Spleen (tissue), 11 donors: ENCODE measurements around the gene CCDC83. TPM values are rescaled to one million over a fixed set of nuclear protein-coding genes. Genes with fewer than 3 reads are reported as not detected.
A peak's percentile ranks its signal among the peaks of the same experiment; 100 is the strongest.

Source experiments
- DNase-seq: peaks from one replicate; pipeline ENCODE4 v3.0.0-alpha.2; 2020
- H3K27ac ChIP-seq, 8 donors: fragments of 200-600 bp; sonication (generic) in 7 of 8; 1 replicate in 4 of 8; 2 replicates in 4 of 8; pipeline versions ENCODE4 v1.5.0 to v1.8.0; 2016 to 2021; ENCODE audit warnings: inconsistent platforms in 4 of 8, mild to moderate bottlenecking in 4 of 8, moderate library complexity in 1 of 8
- H3K27me3 ChIP-seq, 7 donors: fragments of 200-600 bp; sonication (generic) in 6 of 7; replicated peaks in 1 of 7; 1 replicate in 4 of 7; 2 replicates in 3 of 7; pipeline versions ENCODE4 v1.5.0 to v1.8.0; 2016 to 2021; ENCODE audit warnings: inconsistent platforms in 3 of 7, mild to moderate bottlenecking in 1 of 7
- H3K36me3 ChIP-seq, 6 donors: fragments of 200-600 bp; sonication (generic) in 5 of 6; 1 replicate in 4 of 6; 2 replicates in 2 of 6; pipeline versions ENCODE4 v1.5.0 to v1.8.0; 2016 to 2021; ENCODE audit warnings: inconsistent platforms in 2 of 6
- H3K4me1 ChIP-seq, 6 donors: fragments of 200-600 bp; sonication (generic) in 5 of 6; 1 replicate in 3 of 6; 2 replicates in 3 of 6; pipeline versions ENCODE4 v1.5.0 to v1.8.0; 2016 to 2021; ENCODE audit warnings: inconsistent platforms in 3 of 6
- H3K4me3 ChIP-seq, 8 donors: fragments of 200-600 bp; sonication (generic) in 7 of 8; 1 replicate in 4 of 8; 2 replicates in 4 of 8; pipeline versions ENCODE4 v1.5.0 to v1.8.0; 2016 to 2021; ENCODE audit warnings: inconsistent platforms in 4 of 8, mild to moderate bottlenecking in 4 of 8, moderate library complexity in 2 of 8
- H3K9me3 ChIP-seq, 8 donors: fragments of 200-600 bp; sonication (generic) in 7 of 8; 1 replicate in 4 of 8; 2 replicates in 4 of 8; pipeline versions ENCODE4 v1.5.0 to v1.8.0; 2016 to 2021; ENCODE audit warnings: inconsistent platforms in 4 of 8
- POLR2A ChIP-seq, 3 donors: fragments of 450-650 bp; IDR thresholded peaks; one replicate each; pipeline ENCODE4 v1.5.1; 2017; ENCODE audit warnings: antibody characterized with exemption in 3 of 3, mild to moderate bottlenecking in 1 of 3
- POLR2AphosphoS5 ChIP-seq, 3 donors: sonication (generic); formaldehyde crosslinking; IDR thresholded peaks; one replicate each; pipeline ENCODE4 v1.5.1; 2017; ENCODE audit warnings: antibody characterized with exemption in 3 of 3
- WGBS, 5 donors: extraction: QIAGEN DNeasy Blood & Tissue Kit in 3 of 5; methylation state at CpG; one replicate each; pipeline versions ENCODE4 v1.1.5 to v1.1.7; 2013 to 2018; 5-methylcytosine and 5-hydroxymethylcytosine counted together
- intact Hi-C: fragments of 100-400 bp; cut with DNase I; formaldehyde crosslinking; loops from one replicate; pipeline ENCODE4 v1.15.0; 2023; ENCODE audit warnings: low total_unique reads
- polyA plus RNA-seq, 3 donors: library from polyadenylated mRNA; stranded (reverse); fragments of 200-250 nt; gene quantifications; one replicate each; pipeline ENCODE4 v1.2.1, GENCODE V29; 2013
- total RNA-seq, 7 donors: library from RNA; depleted of rRNA in 3 of 7; stranded (reverse); fragments of >200 nt in 3 of 7; fragmentation: NEBNext Ultra II Directional in 4 of 7; extraction: Animal tissue kit (Norgen Biotek cat#: 25700) in 4 of 7; gene quantifications; one replicate each; pipeline versions ENCODE4 v1.1.0 to v1.2.1, GENCODE V29; 2016 to 2021
- TF ChIP-seq, protein P1 (sequence below), 11 experiments: fragments of 200-600 bp in 7 of 11; fragments of 450-650 bp in 4 of 11; sonication (generic) in 4 of 11; IDR thresholded peaks in 8 of 11; conservative IDR thresholded peaks in 3 of 11; 1 replicate in 7 of 11; 2 replicates in 4 of 11; pipeline versions ENCODE4 v1.4.0 to v1.8.0; 2016 to 2021; ENCODE audit warnings: antibody characterized with exemption in 11 of 11, inconsistent platforms in 4 of 11, mild to moderate bottlenecking in 1 of 11
- donor health status: healthy with polysubstance abuse.
- donor health status: DM: no; HTN: no; CAD: no; lungs with moderate emphysema.
- donor health status: DM: no; HTN: no; CAD: no.
- donor health status: Bipolar disorder and iron deficiency.
- donor health status: healthy.
- donor health status: DM: no; HTN: no; CAD: no.
- donor health status: DM: yes; HTN: yes; CAD: no.

CCDC83 gene
- total and polyA plus RNA-seq, 10 donors: not detected

- WGBS, 5 donors: 75 to 80% (median 78%) methylated on average over 7 of the region's 7 CpGs
- H3K27ac ChIP-seq: peak overlapping the region in 4 of 8 donors; percentile 7 to 55 (median 16)
Observed at GRCh38 chr11:85826116-85826855, 28.9 kb upstream of the CCDC83 start.

GRCh38 chr11:85827748-85828639 lies 27.2 kb upstream of the CCDC83 start:
- TF ChIP-seq POLR2AphosphoS5 (IDR thresholded peaks at IDR 0.05): no peak
- peak overlapping the region in 3 of 8 donors; percentile 11 to 55 (median 14) for H3K27ac ChIP-seq
- no peaks in the 10 kb centered on the region for H3K36me3 ChIP-seq
- no peak for DNase-seq
- no peak overlapping the region for H3K4me3 ChIP-seq
- peaks cover 0 to 3% (median 0%) of the 10 kb centered on the region in 8 donors for H3K9me3 ChIP-seq
- intact Hi-C loops: no loop called here
- H3K27me3 ChIP-seq: no peaks in the 10 kb centered on the region
- 37 to 59% (median 52%) methylated on average over 2 of the region's 2 CpGs for WGBS, 5 donors
- peaks cover 0 to 43% (median 8%) of the 10 kb centered on the region in 6 donors for H3K4me1 ChIP-seq

More at GRCh38 chr11:85826116-85826855, 28.9 kb upstream of the CCDC83 start:
- no peak for TF ChIP-seq POLR2AphosphoS5 (IDR thresholded peaks at IDR 0.05)
- TF ChIP-seq, protein P1, sequence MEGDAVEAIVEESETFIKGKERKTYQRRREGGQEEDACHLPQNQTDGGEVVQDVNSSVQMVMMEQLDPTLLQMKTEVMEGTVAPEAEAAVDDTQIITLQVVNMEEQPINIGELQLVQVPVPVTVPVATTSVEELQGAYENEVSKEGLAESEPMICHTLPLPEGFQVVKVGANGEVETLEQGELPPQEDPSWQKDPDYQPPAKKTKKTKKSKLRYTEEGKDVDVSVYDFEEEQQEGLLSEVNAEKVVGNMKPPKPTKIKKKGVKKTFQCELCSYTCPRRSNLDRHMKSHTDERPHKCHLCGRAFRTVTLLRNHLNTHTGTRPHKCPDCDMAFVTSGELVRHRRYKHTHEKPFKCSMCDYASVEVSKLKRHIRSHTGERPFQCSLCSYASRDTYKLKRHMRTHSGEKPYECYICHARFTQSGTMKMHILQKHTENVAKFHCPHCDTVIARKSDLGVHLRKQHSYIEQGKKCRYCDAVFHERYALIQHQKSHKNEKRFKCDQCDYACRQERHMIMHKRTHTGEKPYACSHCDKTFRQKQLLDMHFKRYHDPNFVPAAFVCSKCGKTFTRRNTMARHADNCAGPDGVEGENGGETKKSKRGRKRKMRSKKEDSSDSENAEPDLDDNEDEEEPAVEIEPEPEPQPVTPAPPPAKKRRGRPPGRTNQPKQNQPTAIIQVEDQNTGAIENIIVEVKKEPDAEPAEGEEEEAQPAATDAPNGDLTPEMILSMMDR (IDR thresholded peaks at IDR 0.05 in 8 of 11, conservative IDR thresholded peaks at IDR 0.05 in 3 of 11): peak in 5 of 11 experiments; percentile 16 to 49 (median 35)
- no peaks in the 10 kb centered on the region for H3K27me3 ChIP-seq
- H3K4me1 ChIP-seq: peaks cover 0 to 44% (median 8%) of the 10 kb centered on the region in 6 donors
- H3K9me3 ChIP-seq: peaks cover 0 to 3% (median 0%) of the 10 kb centered on the region in 8 donors
- H3K4me3 ChIP-seq: no peak overlapping the region
- intact Hi-C loops: no loop called here
- no peak for DNase-seq
- H3K36me3 ChIP-seq: no peaks in the 10 kb centered on the region

- TF ChIP-seq POLR2A (IDR thresholded peaks at IDR 0.05): no peak
- TF ChIP-seq POLR2AphosphoS5 (IDR thresholded peaks at IDR 0.05): no peak
- TF ChIP-seq, protein P1 (IDR thresholded peaks at IDR 0.05 in 8 of 11, conservative IDR thresholded peaks at IDR 0.05 in 3 of 11): no peak
- Histone ChIP-seq H3K4me3 (no peak overlapping the region), H3K27ac (no peak overlapping the region), H3K36me3 (no peaks in the 10 kb centered on the region), H3K27me3 (no peaks in the 10 kb centered on the region), H3K4me1 (peaks cover 0 to 37% (median 8%) of the 10 kb centered on the region in 6 donors), H3K9me3 (peaks cover 0 to 3% (median 0%) of the 10 kb centered on the region in 8 donors)
- intact Hi-C loops: no loop called here
- whole genome bisulfite sequencing, 5 donors: 81 to 100% (median 95%) methylated on average over 1 of the region's 1 CpG
- DNase-seq: no peak
Observed at GRCh38 chr11:85828640-85828978, 26.6 kb upstream of the CCDC83 start.

GRCh38 chr11:85829172-85829571 lies 26.0 kb upstream of the CCDC83 start:
- H3K9me3 ChIP-seq: peaks cover 0 to 3% (median 0%) of the 10 kb centered on the region in 8 donors
- TF ChIP-seq POLR2AphosphoS5 (IDR thresholded peaks at IDR 0.05) (no peak), POLR2A (IDR thresholded peaks at IDR 0.05) (no peak)
- TF ChIP-seq, protein P1 (IDR thresholded peaks at IDR 0.05 in 8 of 11, conservative IDR thresholded peaks at IDR 0.05 in 3 of 11): no peak
- H3K36me3 ChIP-seq: no peaks in the 10 kb centered on the region
- no peak overlapping the region for H3K27ac ChIP-seq
- 94 to 100% (median 95%) methylated on average over 2 of the region's 2 CpGs for WGBS, 5 donors
- no peaks in the 10 kb centered on the region for H3K27me3 ChIP-seq
- peaks cover 0 to 34% (median 8%) of the 10 kb centered on the region in 6 donors for H3K4me1 ChIP-seq
- intact Hi-C loops: no loop called here
- H3K4me3 ChIP-seq: no peak overlapping the region
- DNase-seq: no peak
